Hepatocyte (in vitro differentiated cells): ENCODE measurements around the gene KIF3A.

Experiments used
- CTCF ChIP-seq: fragments of 200-600 bp; sonication (generic); IDR thresholded peaks from 2 replicates; pipeline ENCODE4 v1.5.1; 2016; ENCODE audit warnings: antibody characterized with exemption, mild to moderate bottlenecking; ENCODE audit not compliant: poor library complexity
- EZH2 ChIP-seq: fragments of 200-600 bp; sonication (generic); IDR thresholded peaks from 2 replicates; pipeline ENCODE4 v1.6.1; 2016; ENCODE audit warnings: antibody characterized with exemption, mild to moderate bottlenecking, borderline replicate concordance
- EZH2phosphoT487 ChIP-seq: fragments of 200-600 bp; sonication (generic); IDR thresholded peaks from one replicate; pipeline ENCODE4 v1.6.1; 2018; ENCODE audit warnings: antibody characterized with exemption, mild to moderate bottlenecking, low read depth, moderate library complexity; ENCODE audit not compliant: unreplicated experiment, severe bottlenecking

- no peak for TF ChIP-seq CTCF
- TF ChIP-seq EZH2, result no peak
- no peak for TF ChIP-seq EZH2phosphoT487
Measured at GRCh38 chr5:132752581-132753125, 15.3 kb upstream of the KIF3A start.
